ENCODE results near the gene SNX33. TPM values are rescaled to one million over a fixed set of nuclear protein-coding genes. Genes with fewer than 3 reads are reported as not detected.

Gene SNX33
- total and polyA plus RNA-seq, 7 experiments from 2014 or later, result 0.13 to 3.4 (median 1.3) TPM

GRCh38 chr15:75616766-75617165, 30.9 kb upstream of the SNX33 start:
- intact Hi-C loops (cut with micrococcal nuclease), result no loop called here
- no peak overlapping the region for H3K27ac ChIP-seq (ENCODE audit: low read depth, low read length)
- H3K27me3 ChIP-seq (ENCODE audit: control insufficient read depth in 2 of 2, insufficient read depth in 2 of 2, low read length in 2 of 2), result no peaks in the 10 kb centered on the region
- H3K9me3 Mint-ChIP-seq, result peaks cover 0 to 1% (median 0%) of the 10 kb centered on the region in 11 donors
- H3K4me3 Mint-ChIP-seq, result no peak overlapping the region
- peaks cover 9 to 15% of the 10 kb centered on the region in 2 donors for H3K4me1 ChIP-seq (ENCODE audit: control insufficient read depth in 2 of 2, insufficient read depth in 2 of 2, low read length in 2 of 2)
- ATAC-seq (no peak), DNase-seq (no peak)
- H3K4me3 ChIP-seq (ENCODE audit: low read length), result no peak overlapping the region
- H3K27ac Mint-ChIP-seq, result peak overlapping the region in 3 of 9 donors; percentile 26 to 90 (median 56)
- H3K27me3 Mint-ChIP-seq, result no peaks in the 10 kb centered on the region
- peaks cover 7 to 77% (median 9%) of the 10 kb centered on the region in 3 experiments for H3K36me3 ChIP-seq (ENCODE audit: control insufficient read depth in 2 of 3, insufficient read depth in 3 of 3, low read length in 3 of 3)
- CTCF ChIA-PET, result no interaction called here
- POLR2A ChIA-PET, result no interaction called here
- H3K9me3 ChIP-seq (ENCODE audit: control insufficient read depth in 2 of 3, low read length in 3 of 3), result no peaks in the 10 kb centered on the region
- H3K4me1 Mint-ChIP-seq, result peaks cover 20 to 30% (median 22%) of the 10 kb centered on the region in 7 donors
- H3K36me3 Mint-ChIP-seq, result peaks cover 13 to 52% (median 35%) of the 10 kb centered on the region in 5 donors

GRCh38 chr15:75620058-75620820, 27.5 kb upstream of the SNX33 start:
- Mint-ChIP-seq H3K27ac (peak overlapping the region; percentile 13 to 91 (median 79)), H3K9me3 (peaks cover 0 to 1% (median 0%) of the 10 kb centered on the region in 11 donors), H3K4me3 (peak overlapping the region in 8 of 10 donors; percentile 26 to 68 (median 39)), H3K27me3 (no peaks in the 10 kb centered on the region), H3K36me3 (peaks cover 4 to 34% (median 17%) of the 10 kb centered on the region in 5 donors), H3K4me1 (peaks cover 26 to 45% (median 33%) of the 10 kb centered on the region in 7 donors)
- Histone ChIP-seq H3K36me3 (ENCODE audit: control insufficient read depth in 2 of 3, insufficient read depth in 3 of 3, low read length in 3 of 3) (peaks cover 4 to 52% (median 7%) of the 10 kb centered on the region in 3 experiments), H3K27ac (ENCODE audit: low read depth, low read length) (peak overlapping the region; percentile 44), H3K9me3 (ENCODE audit: control insufficient read depth in 2 of 3, low read length in 3 of 3) (no peaks in the 10 kb centered on the region), H3K4me3 (ENCODE audit: low read length) (no peak overlapping the region), H3K4me1 (ENCODE audit: control insufficient read depth in 2 of 2, insufficient read depth in 2 of 2, low read length in 2 of 2) (peaks cover 9 to 15% of the 10 kb centered on the region in 2 donors), H3K27me3 (ENCODE audit: control insufficient read depth in 2 of 2, insufficient read depth in 2 of 2, low read length in 2 of 2) (no peaks in the 10 kb centered on the region)
- CTCF ChIA-PET, result interaction anchor here (0.6 to 1.5 kb wide), 2 partner anchors 112 to 1055 kb away, joined by 3 to 4 read pairs; no protein-coding TSS in a partner anchor
- POLR2A ChIA-PET, result interaction anchor here (0.6 to 3.4 kb wide), 5 partner anchors 13 to 108 kb away, joined by 3 to 15 read pairs (median 3); partner anchors contain the start of gene IMP3
- intact Hi-C loops (cut with micrococcal nuclease), result loop anchor here in 1 of 2 donors (2.0 kb wide), 1 partner anchor 13 kb away; no protein-coding TSS in a partner anchor
- no peak for DNase-seq
- ATAC-seq, result no peak

GRCh38 chr15:75620841-75621391, 26.8 kb upstream of the SNX33 start:
- H3K27ac ChIP-seq (ENCODE audit: low read depth, low read length), result peak overlapping the region; percentile 44

GRCh38 chr15:75622505-75622904, 25.2 kb upstream of the SNX33 start:
- Mint-ChIP-seq H3K27me3 (no peaks in the 10 kb centered on the region), H3K4me3 (peak overlapping the region in 7 of 10 donors; percentile 1 to 38 (median 23)), H3K27ac (peak overlapping the region; percentile 10 to 84 (median 66)), H3K9me3 (no peaks in the 10 kb centered on the region), H3K36me3 (peaks cover 0 to 17% (median 6%) of the 10 kb centered on the region in 5 donors), H3K4me1 (peaks cover 31 to 49% (median 40%) of the 10 kb centered on the region in 7 donors)
- CTCF ChIA-PET, result no interaction called here
- Histone ChIP-seq H3K27ac (ENCODE audit: low read depth, low read length) (peak overlapping the region; percentile 11), H3K36me3 (ENCODE audit: control insufficient read depth in 2 of 3, insufficient read depth in 3 of 3, low read length in 3 of 3) (peaks cover 0 to 32% (median 0%) of the 10 kb centered on the region in 3 experiments), H3K27me3 (ENCODE audit: control insufficient read depth in 2 of 2, insufficient read depth in 2 of 2, low read length in 2 of 2) (no peaks in the 10 kb centered on the region), H3K4me1 (ENCODE audit: control insufficient read depth in 2 of 2, insufficient read depth in 2 of 2, low read length in 2 of 2) (peaks cover 18 to 23% of the 10 kb centered on the region in 2 donors), H3K9me3 (ENCODE audit: control insufficient read depth in 2 of 3, low read length in 3 of 3) (no peaks in the 10 kb centered on the region), H3K4me3 (ENCODE audit: low read length) (no peak overlapping the region)
- POLR2A ChIA-PET, result interaction anchor here (0.7 to 1.0 kb wide), 2 partner anchors 65 to 255 kb away, joined by 4 read pairs; no protein-coding TSS in a partner anchor
- ATAC-seq, result no peak
- DNase-seq, result no peak
- intact Hi-C loops (cut with micrococcal nuclease), result no loop called here

More at GRCh38 chr15:75620841-75621391, 26.8 kb upstream of the SNX33 start:
- Mint-ChIP-seq H3K4me3 (peak overlapping the region in 9 of 10 donors; percentile 32 to 68 (median 42)), H3K9me3 (peaks cover 0 to 1% (median 0%) of the 10 kb centered on the region in 11 donors), H3K36me3 (peaks cover 1 to 28% (median 14%) of the 10 kb centered on the region in 5 donors), H3K4me1 (peaks cover 25 to 42% (median 36%) of the 10 kb centered on the region in 7 donors), H3K27me3 (no peaks in the 10 kb centered on the region), H3K27ac (peak overlapping the region; percentile 13 to 86 (median 77))
- ChIA-PET POLR2A (interaction anchor here (0.6 to 3.4 kb wide), 4 partner anchors 14 to 39 kb away, joined by 3 to 15 read pairs (median 4); partner anchors contain the start of gene IMP3), CTCF (interaction anchor here (1.5 kb wide), 1 partner anchor 112 kb away, joined by 4 read pairs; no protein-coding TSS in a partner anchor)
- intact Hi-C loops (cut with micrococcal nuclease), result loop anchor here in 1 of 2 donors (2.0 kb wide), 1 partner anchor 14 kb away; no protein-coding TSS in a partner anchor
- Histone ChIP-seq H3K27me3 (ENCODE audit: control insufficient read depth in 2 of 2, insufficient read depth in 2 of 2, low read length in 2 of 2) (no peaks in the 10 kb centered on the region), H3K4me3 (ENCODE audit: low read length) (no peak overlapping the region), H3K9me3 (ENCODE audit: control insufficient read depth in 2 of 3, low read length in 3 of 3) (no peaks in the 10 kb centered on the region), H3K36me3 (ENCODE audit: control insufficient read depth in 2 of 3, insufficient read depth in 3 of 3, low read length in 3 of 3) (peaks cover 4 to 48% (median 7%) of the 10 kb centered on the region in 3 experiments), H3K4me1 (ENCODE audit: control insufficient read depth in 2 of 2, insufficient read depth in 2 of 2, low read length in 2 of 2) (peaks cover 10 to 15% of the 10 kb centered on the region in 2 donors)
- no peak for DNase-seq
- no peak for ATAC-seq

GRCh38 chr15:75625542-75626347, 22.0 kb upstream of the SNX33 start, which contains the start of gene SNUPN:
Gene SNUPN, minus strand, starts transcription at chr15:75625725. Its CDS starts 4,674 bp downstream, at chr15:75621051.
- Mint-ChIP-seq H3K27me3 (no peaks in the 10 kb centered on the region), H3K4me3 (peak within 1 kb of the TSS; percentile 85 to 99 (median 92)), H3K4me1 (peaks cover 22 to 41% (median 35%) of the 10 kb centered on the region in 7 donors), H3K36me3 (peaks cover 0 to 7% (median 3%) of the 10 kb centered on the region in 5 donors), H3K9me3 (no peaks in the 10 kb centered on the region), H3K27ac (peak within 1 kb of the TSS; percentile 92 to 99 (median 96))
- Histone ChIP-seq H3K4me1 (ENCODE audit: control insufficient read depth in 2 of 2, insufficient read depth in 2 of 2, low read length in 2 of 2) (peaks cover 11 to 16% of the 10 kb centered on the region in 2 donors), H3K36me3 (ENCODE audit: control insufficient read depth in 2 of 3, insufficient read depth in 3 of 3, low read length in 3 of 3) (peaks cover 0 to 4% (median 0%) of the 10 kb centered on the region in 3 experiments), H3K27ac (ENCODE audit: low read depth, low read length) (peak within 1 kb of the TSS; percentile 97), H3K4me3 (ENCODE audit: low read length) (peak within 1 kb of the TSS; percentile 100), H3K9me3 (ENCODE audit: control insufficient read depth in 2 of 3, low read length in 3 of 3) (no peaks in the 10 kb centered on the region), H3K27me3 (ENCODE audit: control insufficient read depth in 2 of 2, insufficient read depth in 2 of 2, low read length in 2 of 2) (no peaks in the 10 kb centered on the region)
- intact Hi-C loops (cut with micrococcal nuclease), result loop anchor here (1.0 to 5.0 kb wide), 14 partner anchors 15 to 928 kb away; partner anchors contain the start of genes IMP3 (in 2 of the 2), MAN2C1 (in 2 of the 2), PTPN9 (in 2 of the 2) and C15orf39 (in 1 of the 2)
- ChIA-PET CTCF (interaction anchor here (0.6 to 1.9 kb wide), 6 partner anchors 15 to 838 kb away, joined by 3 to 19 read pairs (median 6); partner anchors contain the start of genes IMP3 and MAN2C1), POLR2A (interaction anchor here (0.6 to 3.7 kb wide), 24 partner anchors 12 to 1010 kb away, joined by 3 to 175 read pairs (median 4); partner anchors contain the start of genes CLK3, IMP3, MAN2C1 and PPCDC)
- peak; percentile 97 for ATAC-seq
- peak; percentile 75 to 92 (median 88) for DNase-seq
